GM21360 (cell line): ENCODE measurements around the gene SRRM2.

Experiments
- ATAC-seq: cut with Tn5 transposase; IDR thresholded peaks from one replicate; pipeline ENCODE4 v1.9.1; 2021; ENCODE audit warnings: mild to moderate bottlenecking, moderate library complexity; ENCODE audit not compliant: unreplicated experiment

SRRM2 gene

GRCh38 chr16:2761472-2761871 is 9.0 kb downstream of the SRRM2 start:
- ATAC-seq: no peak

GRCh38 chr16:2761886-2762583 is 9.6 kb downstream of the SRRM2 start:
- ATAC-seq: no peak

- no peak for ATAC-seq
These were observed 10.3 kb downstream of the SRRM2 start for GRCh38 chr16:2762711-2763110.

GRCh38 chr16:2763173-2763572 is 10.7 kb downstream of the SRRM2 start:
- ATAC-seq: no peak

GRCh38 chr16:2764718-2765117 is 12.3 kb downstream of the SRRM2 start:
- no peak for ATAC-seq

- ATAC-seq: no peak
These were observed 13.3 kb downstream of the SRRM2 start for GRCh38 chr16:2765462-2766404.

- no peak for ATAC-seq
These were observed 14.1 kb downstream of the SRRM2 start for GRCh38 chr16:2766430-2767139.

- no peak for ATAC-seq
These were observed 14.8 kb downstream of the SRRM2 start for GRCh38 chr16:2767140-2767731.

- ATAC-seq: no peak
These were observed 15.5 kb downstream of the SRRM2 start for GRCh38 chr16:2767891-2768290.

GRCh38 chr16:2768403-2769089 is 16.1 kb downstream of the SRRM2 start:
- no peak for ATAC-seq

- ATAC-seq: no peak
These were observed 16.7 kb downstream of the SRRM2 start for GRCh38 chr16:2769100-2769529.

- ATAC-seq: no peak
These were observed 17.2 kb downstream of the SRRM2 start for GRCh38 chr16:2769675-2770056.

GRCh38 chr16:2770057-2770951 is 17.9 kb downstream of the SRRM2 start:
- no peak for ATAC-seq

- no peak for ATAC-seq
These were observed 19.3 kb downstream of the SRRM2 start for GRCh38 chr16:2771496-2772402.

- no peak for ATAC-seq
These were observed 20.9 kb downstream of the SRRM2 start for GRCh38 chr16:2773188-2773968.

GRCh38 chr16:2774161-2774891 is 21.9 kb downstream of the SRRM2 start:
- ATAC-seq: no peak

- ATAC-seq: no peak
These were observed 22.8 kb downstream of the SRRM2 start for GRCh38 chr16:2775131-2775716.
